Right lobe of liver (tissue), 4 donors: ENCODE measurements around the gene RAP1GDS1.

Experiments used
- CTCF ChIP-seq, 4 donors: fragments of 200-600 bp in 3 of 4; fragments of 450-650 bp in 1 of 4; IDR thresholded peaks; one replicate each; pipeline versions ENCODE4 v1.5.1 to v1.8.0; 2016 to 2022; ENCODE audit warnings: antibody characterized with exemption in 4 of 4, mild to moderate bottlenecking in 2 of 4
- POLR2A ChIP-seq: fragments of 450-650 bp; IDR thresholded peaks from one replicate; pipeline ENCODE4 v1.6.1; 2017; ENCODE audit warnings: antibody characterized with exemption, mild to moderate bottlenecking
- donor health status: DM: no; HTN: no; CAD: no.
- donor health status: DM: no; HTN: no; CAD: no.
- donor health status: DM: no; HTN: yes; CAD: no.

GRCh38 chr4:98434816-98435215 is 173.6 kb downstream of the RAP1GDS1 start:
- no peak for TF ChIP-seq CTCF (IDR thresholded peaks at IDR 0.05)
- TF ChIP-seq POLR2A = no peak
